TTC549 (cell line): ENCODE data around the gene EIF5A.

Experiments
- FAIRE-seq: peaks from 2 replicates; lab custom pipeline; 2012; peaks lifted over from hg19 to GRCh38; lab: Jason Lieb, UNC

EIF5A gene

GRCh38 chr17:7356756-7357155 is 49.3 kb downstream of the EIF5A start:
- FAIRE-seq: no peak

- FAIRE-seq: no peak
Observed at GRCh38 chr17:7357381-7357780, 50.0 kb downstream of the EIF5A start.

GRCh38 chr17:7361906-7362305 is 54.5 kb downstream of the EIF5A start:
- no peak for FAIRE-seq
